ENCODE measurements around the gene FCN2. TPM values are rescaled to one million over a fixed set of nuclear protein-coding genes. Genes with fewer than 3 reads are reported as not detected.

Gene FCN2
- polyA plus RNA-seq, 1 of the 3 experiments (the other 2 are of a cell fraction), result not detected

DNA sequence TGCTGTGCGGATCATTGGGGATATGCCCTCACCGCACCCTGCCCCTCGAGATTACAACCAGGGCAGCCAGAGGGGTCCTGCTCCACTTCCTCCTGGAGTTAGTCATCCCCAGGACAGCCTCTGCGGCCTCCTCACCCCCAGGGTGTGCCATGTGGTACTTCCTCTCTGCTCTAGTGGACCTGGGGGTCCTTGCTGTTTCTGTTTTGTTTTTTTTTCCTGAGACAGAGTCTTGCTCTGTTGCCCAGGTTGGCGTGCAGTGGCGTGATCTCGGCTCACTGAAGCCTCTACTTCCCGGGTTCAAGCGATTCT is 42.3 kb downstream of the FCN2 start:
- H3K79me2 ChIP-seq (ENCODE audit: insufficient read depth), result no peaks in the 10 kb centered on the region
- TF ChIP-seq NRF1 (IDR thresholded peaks at IDR 0.05; ENCODE audit: low read depth, low read length) (no peak), JUND (IDR thresholded peaks at IDR 0.05) (no peak), GABPA (IDR thresholded peaks at IDR 0.05; ENCODE audit: low read depth) (no peak), SIN3A (IDR thresholded peaks at IDR 0.05; ENCODE audit: borderline replicate concordance, low read depth, low read length) (no peak), EP300 (IDR thresholded peaks at IDR 0.05; ENCODE audit: borderline replicate concordance in 1 of 2, low read depth in 1 of 2, low read length in 1 of 2) (no peak), TCF12 (IDR thresholded peaks at IDR 0.05) (no peak), SMC3 (IDR thresholded peaks at IDR 0.05; ENCODE audit: low read depth, low read length) (no peak), EZH2phosphoT487 (IDR thresholded peaks at IDR 0.05; ENCODE audit: borderline replicate concordance, low read depth) (no peak), ZBTB33 (IDR thresholded peaks at IDR 0.05; ENCODE audit: borderline replicate concordance, low read depth) (no peak), RAD21 (IDR thresholded peaks at IDR 0.05; ENCODE audit: low read length) (no peak), MAX (IDR thresholded peaks at IDR 0.05; ENCODE audit: low read depth) (no peak), GATA2 (CRISPR knock-in tag; IDR thresholded peaks at IDR 0.05) (no peak), RFX5 (IDR thresholded peaks at IDR 0.05; ENCODE audit: low read length) (no peak), MXI1 (IDR thresholded peaks at IDR 0.05; ENCODE audit: low read depth, low read length) (no peak), RXRA (IDR thresholded peaks at IDR 0.05; ENCODE audit: borderline replicate concordance, low read depth) (no peak), CTCF (IDR thresholded peaks at IDR 0.05) (no peak), PBX3 (IDR thresholded peaks at IDR 0.05) (no peak)
- H3K27ac ChIP-seq (ENCODE audit: low read depth in 2 of 2, low read length in 1 of 2), result no peak overlapping the region
- H3K4me3 ChIP-seq (ENCODE audit: low read depth in 2 of 2, low read length in 1 of 2), result no peak overlapping the region
- no peak overlapping the region for H3K4me2 ChIP-seq
- no peak overlapping the region for H3K9ac ChIP-seq
- CTCF ChIA-PET, result interaction anchor here (1.5 kb wide), 1 partner anchor 24 kb away, joined by 3 read pairs; no protein-coding TSS in a partner anchor
- POLR2A ChIA-PET, result no interaction called here
- H3F3A ChIP-seq (replicated peaks; ENCODE audit: insufficient read depth), result no peaks in the 10 kb centered on the region
- H3K27me3 ChIP-seq (ENCODE audit: insufficient read depth), result no peaks in the 10 kb centered on the region
- no peaks in the 10 kb centered on the region for H3K36me3 ChIP-seq (replicated peaks in 1 of 2; ENCODE audit: control insufficient read depth in 1 of 2, insufficient read depth in 2 of 2, low read length in 1 of 2)
- 38% methylated on average over 8 of the region's 9 CpGs for WGBS (ENCODE audit: low lambda C conversion rate)
- no peaks in the 10 kb centered on the region for H3K4me1 ChIP-seq (ENCODE audit: control insufficient read depth in 1 of 2, insufficient read depth in 2 of 2, low read depth in 1 of 2, low read length in 1 of 2)
- DNase-seq, result peak; percentile 8
- no peaks in the 10 kb centered on the region for H3K9me2 ChIP-seq
- no peaks in the 10 kb centered on the region for H3K9me3 ChIP-seq
- no peaks in the 10 kb centered on the region for H4K20me1 ChIP-seq (ENCODE audit: insufficient read depth)
- no peak overlapping the region for H2AFZ ChIP-seq (ENCODE audit: low read depth)
